Sigmoid colon (tissue), 3 donors: Measurements from ENCODE around the gene CARMIL1.

ENCODE experiments used
- POLR2A ChIP-seq, 2 donors: fragments of 450-650 bp; IDR thresholded peaks; one replicate each; pipeline ENCODE4 v1.6.1; 2016; ENCODE audit warnings: antibody characterized with exemption in 2 of 2, mild to moderate bottlenecking in 2 of 2, moderate library complexity in 2 of 2
- TF ChIP-seq, protein P1 (sequence below), 4 experiments: fragments of 450-650 bp in 3 of 4; fragments of 200-600 bp in 1 of 4; IDR thresholded peaks; one replicate each; pipeline ENCODE4 v1.5.1; 2016 to 2019; ENCODE audit warnings: antibody characterized with exemption in 4 of 4, mild to moderate bottlenecking in 3 of 4, moderate library complexity in 2 of 4

DNA sequence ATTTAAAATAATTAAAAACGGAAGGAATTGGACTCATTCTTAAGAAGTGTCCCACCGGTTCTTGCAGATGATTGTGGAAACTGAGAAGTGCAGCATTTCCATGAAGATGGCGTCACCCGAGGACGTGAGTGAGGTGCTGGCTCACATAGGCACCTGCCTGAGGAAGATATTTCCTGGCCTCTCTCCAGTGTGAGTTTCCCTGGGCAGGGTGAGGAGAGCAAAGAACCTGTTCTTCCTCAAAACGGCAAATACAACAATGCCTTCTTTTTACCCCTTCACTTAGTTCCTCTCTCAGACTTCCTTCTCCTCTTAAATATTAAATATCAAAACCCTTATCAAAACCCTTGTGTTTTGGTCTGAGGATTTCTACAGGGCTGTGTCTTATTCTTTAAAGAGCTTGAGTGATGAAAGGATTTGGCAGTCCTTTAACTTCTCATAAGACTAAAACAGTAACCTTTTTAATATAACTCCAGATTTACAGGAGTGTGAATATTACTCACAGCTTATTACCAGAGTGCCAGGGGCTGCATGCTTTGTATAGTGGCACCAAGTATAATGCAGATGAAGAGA, 156.3 kb downstream of the CARMIL1 start:
- TF ChIP-seq, protein P1, sequence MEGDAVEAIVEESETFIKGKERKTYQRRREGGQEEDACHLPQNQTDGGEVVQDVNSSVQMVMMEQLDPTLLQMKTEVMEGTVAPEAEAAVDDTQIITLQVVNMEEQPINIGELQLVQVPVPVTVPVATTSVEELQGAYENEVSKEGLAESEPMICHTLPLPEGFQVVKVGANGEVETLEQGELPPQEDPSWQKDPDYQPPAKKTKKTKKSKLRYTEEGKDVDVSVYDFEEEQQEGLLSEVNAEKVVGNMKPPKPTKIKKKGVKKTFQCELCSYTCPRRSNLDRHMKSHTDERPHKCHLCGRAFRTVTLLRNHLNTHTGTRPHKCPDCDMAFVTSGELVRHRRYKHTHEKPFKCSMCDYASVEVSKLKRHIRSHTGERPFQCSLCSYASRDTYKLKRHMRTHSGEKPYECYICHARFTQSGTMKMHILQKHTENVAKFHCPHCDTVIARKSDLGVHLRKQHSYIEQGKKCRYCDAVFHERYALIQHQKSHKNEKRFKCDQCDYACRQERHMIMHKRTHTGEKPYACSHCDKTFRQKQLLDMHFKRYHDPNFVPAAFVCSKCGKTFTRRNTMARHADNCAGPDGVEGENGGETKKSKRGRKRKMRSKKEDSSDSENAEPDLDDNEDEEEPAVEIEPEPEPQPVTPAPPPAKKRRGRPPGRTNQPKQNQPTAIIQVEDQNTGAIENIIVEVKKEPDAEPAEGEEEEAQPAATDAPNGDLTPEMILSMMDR (IDR thresholded peaks at IDR 0.05), result no peak
- no peak for TF ChIP-seq POLR2A (IDR thresholded peaks at IDR 0.05)
